Ovary (tissue), 9 donors: Measurements from ENCODE around the gene ACSF3. TPM values are rescaled to one million over a fixed set of nuclear protein-coding genes. Genes with fewer than 3 reads are reported as not detected.

ENCODE experiments used
- DNase-seq, 5 donors: peaks; one replicate each; pipeline ENCODE4 v3.0.0-alpha.2; 2019 to 2020
- H3K27ac ChIP-seq, 2 donors: fragments of 200-600 bp; one replicate each; pipeline versions ENCODE4 v1.5.1 to v1.8.0; 2019 to 2022
- H3K27me3 ChIP-seq: fragments of 200-600 bp; one replicate; pipeline ENCODE4 v1.8.0; 2022
- H3K36me3 ChIP-seq: fragments of 200-600 bp; sonication (generic); one replicate; pipeline ENCODE4 v1.5.1; 2019
- H3K4me1 ChIP-seq: one replicate; pipeline ENCODE4 v1.8.1; 2013; ENCODE audit warnings: mild to moderate bottlenecking, moderate library complexity; ENCODE audit not compliant: insufficient read depth
- H3K4me3 ChIP-seq: fragments of 200-600 bp; sonication (generic); one replicate; pipeline ENCODE4 v1.5.1; 2017
- H3K9me3 ChIP-seq, 2 donors: fragments of 200-600 bp in 1 of 2; sonication (generic) in 1 of 2; one replicate each; pipeline versions ENCODE4 v1.5.1 to v1.8.1; 2013 to 2019; ENCODE audit warnings: mild to moderate bottlenecking in 1 of 2, moderate library complexity in 1 of 2
- EP300 ChIP-seq: sonication (generic); formaldehyde crosslinking; IDR thresholded peaks from one replicate; pipeline ENCODE4 v1.6.1; 2017; ENCODE audit warnings: antibody characterized with exemption
- POLR2A ChIP-seq: fragments of 450-650 bp; IDR thresholded peaks from one replicate; pipeline ENCODE4 v1.6.1; 2017; ENCODE audit warnings: antibody characterized with exemption, mild to moderate bottlenecking, moderate library complexity
- WGBS, 3 donors: extraction: QIAGEN DNeasy Blood & Tissue Kit in 1 of 3; methylation state at CpG; one replicate each; pipeline versions ENCODE4 v1.1.5 to v1.1.7; 2013 to 2017; 5-methylcytosine and 5-hydroxymethylcytosine counted together
- intact Hi-C, 4 donors: fragments of 100-400 bp; cut with DNase I; formaldehyde crosslinking; loops; one replicate each; pipeline versions ENCODE4 v1.11.0 to v1.15.1; 2022 to 2023
- polyA plus RNA-seq, 2 donors: library from polyadenylated mRNA; stranded (reverse); fragments of 200-250 nt in 1 of 2; fragments of 350-450 nt in 1 of 2; fragmentation: Illumina TruSeq in 1 of 2; extraction: RNeasy Lipid Tissue Mini Kit (QIAGEN cat#74804) in 1 of 2; gene quantifications; one replicate each; pipeline ENCODE4 v1.2.3, GENCODE V29; 2013 to 2014
- total RNA-seq, 7 donors: library from RNA; depleted of rRNA in 2 of 7; stranded (reverse); fragments of >200 nt in 2 of 7; fragmentation: NEBNext Ultra II Directional in 3 of 7; extraction: Animal tissue kit (Norgen Biotek cat#: 25700) in 3 of 7; gene quantifications; one replicate each; pipeline versions ENCODE4 v1.1.0 to v1.2.4, GENCODE V29; 2016 to 2023
- TF ChIP-seq, protein P1 (sequence below), 3 donors: fragments of 450-650 bp in 2 of 3; fragments of 200-600 bp in 1 of 3; IDR thresholded peaks; one replicate each; pipeline versions ENCODE4 v1.5.1 to v1.8.0; 2016 to 2022; ENCODE audit warnings: antibody characterized with exemption in 3 of 3, mild to moderate bottlenecking in 1 of 3
- donor health status: DM: no; HTN: no; CAD: no; lungs with moderate emphysema.
- donor health status: DM: no; HTN: no; CAD: no.
- donor health status: Bipolar disorder and iron deficiency.
- donor health status: DM: yes; HTN: yes; CAD: no.
- donor health status: DM: no; HTN: no; CAD: no.
- donor health status: DM: yes; HTN: yes; CAD: no.

Gene ACSF3
- total and polyA plus RNA-seq, 9 donors, result 16.2 to 40.9 (median 28.0) TPM

DNA sequence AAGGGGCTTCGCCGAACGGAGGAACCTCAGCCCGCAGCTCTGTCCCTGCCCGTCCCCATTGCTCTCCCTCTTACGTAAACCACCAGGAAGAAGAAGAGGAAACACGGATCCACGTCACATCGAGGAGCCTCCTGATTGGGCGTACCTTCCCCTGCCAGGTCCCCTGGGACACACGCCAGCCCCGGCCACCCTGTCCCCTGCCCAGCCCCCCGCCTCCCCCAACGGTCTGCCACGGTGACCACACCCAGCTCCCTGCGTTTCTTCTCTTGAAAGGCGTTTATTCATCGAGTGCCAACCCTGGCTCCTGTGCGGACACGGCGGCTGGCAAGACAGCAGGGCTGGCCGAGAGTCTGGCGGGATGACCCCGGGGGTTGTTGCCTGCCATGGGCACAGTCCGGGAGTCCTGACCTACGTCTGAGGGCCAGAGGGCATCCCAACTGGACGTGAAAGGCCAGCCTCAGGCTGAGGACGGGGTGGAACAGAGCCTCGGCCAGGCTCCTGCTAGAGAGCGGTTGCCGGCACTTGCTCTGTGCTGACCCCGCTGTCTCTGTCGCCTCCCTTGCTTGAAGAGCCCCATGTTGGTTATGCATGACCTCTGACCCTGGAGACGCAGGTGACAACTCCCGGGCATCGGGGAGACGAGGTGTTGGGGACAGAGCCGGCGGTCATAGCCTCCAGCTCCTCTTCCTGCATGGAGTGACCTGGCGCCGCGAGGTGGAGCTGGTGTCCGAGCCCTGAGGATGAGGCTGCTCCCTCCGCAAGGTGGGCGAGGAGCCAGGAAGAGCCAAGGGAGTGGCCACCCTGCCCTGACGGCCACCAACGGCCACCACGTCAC is 40.5 kb upstream of the ACSF3 start:
- no peaks in the 10 kb centered on the region for H3K4me1 ChIP-seq
- H3K9me3 ChIP-seq, result no peaks in the 10 kb centered on the region
- H3K27me3 ChIP-seq, result no peaks in the 10 kb centered on the region
- TF ChIP-seq POLR2A, result no peak
- TF ChIP-seq, protein P1, sequence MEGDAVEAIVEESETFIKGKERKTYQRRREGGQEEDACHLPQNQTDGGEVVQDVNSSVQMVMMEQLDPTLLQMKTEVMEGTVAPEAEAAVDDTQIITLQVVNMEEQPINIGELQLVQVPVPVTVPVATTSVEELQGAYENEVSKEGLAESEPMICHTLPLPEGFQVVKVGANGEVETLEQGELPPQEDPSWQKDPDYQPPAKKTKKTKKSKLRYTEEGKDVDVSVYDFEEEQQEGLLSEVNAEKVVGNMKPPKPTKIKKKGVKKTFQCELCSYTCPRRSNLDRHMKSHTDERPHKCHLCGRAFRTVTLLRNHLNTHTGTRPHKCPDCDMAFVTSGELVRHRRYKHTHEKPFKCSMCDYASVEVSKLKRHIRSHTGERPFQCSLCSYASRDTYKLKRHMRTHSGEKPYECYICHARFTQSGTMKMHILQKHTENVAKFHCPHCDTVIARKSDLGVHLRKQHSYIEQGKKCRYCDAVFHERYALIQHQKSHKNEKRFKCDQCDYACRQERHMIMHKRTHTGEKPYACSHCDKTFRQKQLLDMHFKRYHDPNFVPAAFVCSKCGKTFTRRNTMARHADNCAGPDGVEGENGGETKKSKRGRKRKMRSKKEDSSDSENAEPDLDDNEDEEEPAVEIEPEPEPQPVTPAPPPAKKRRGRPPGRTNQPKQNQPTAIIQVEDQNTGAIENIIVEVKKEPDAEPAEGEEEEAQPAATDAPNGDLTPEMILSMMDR (IDR thresholded peaks at IDR 0.05), result no peak
- intact Hi-C loops, result no loop called here
- H3K27ac ChIP-seq, result no peak overlapping the region
- H3K36me3 ChIP-seq, result no peaks in the 10 kb centered on the region
- DNase-seq, result no peak
- H3K4me3 ChIP-seq, result no peak overlapping the region
- 60 to 73% (median 63%) methylated on average over 48 of the region's 48 CpGs for WGBS, 3 donors

DNA sequence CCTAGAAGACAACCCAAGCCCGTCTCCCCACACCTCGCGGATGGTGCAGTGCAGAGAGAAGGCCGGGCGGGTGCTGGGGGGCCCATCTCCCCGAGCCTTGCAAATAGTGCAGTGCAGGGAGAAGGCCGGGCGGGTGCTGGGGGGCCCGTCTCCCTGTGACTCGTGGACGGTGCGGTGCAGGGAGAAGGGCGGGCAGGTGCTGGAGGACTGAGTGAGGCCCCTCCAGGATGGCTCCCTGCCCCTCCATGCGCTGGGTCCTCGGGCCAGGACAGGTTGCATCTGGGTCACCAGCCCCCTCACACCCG is 40.0 kb upstream of the ACSF3 start:
- Histone ChIP-seq H3K4me3 (no peak overlapping the region), H3K36me3 (no peaks in the 10 kb centered on the region), H3K9me3 (no peaks in the 10 kb centered on the region), H3K4me1 (no peaks in the 10 kb centered on the region), H3K27me3 (no peaks in the 10 kb centered on the region), H3K27ac (no peak overlapping the region)
- TF ChIP-seq EP300 (no peak), POLR2A (no peak)
- TF ChIP-seq, protein P1 (IDR thresholded peaks at IDR 0.05), result no peak
- intact Hi-C loops, result no loop called here
- no peak for DNase-seq
- 71 to 84% (median 78%) methylated on average over 14 to 16 of the region's 16 CpGs for WGBS, 3 donors

DNA sequence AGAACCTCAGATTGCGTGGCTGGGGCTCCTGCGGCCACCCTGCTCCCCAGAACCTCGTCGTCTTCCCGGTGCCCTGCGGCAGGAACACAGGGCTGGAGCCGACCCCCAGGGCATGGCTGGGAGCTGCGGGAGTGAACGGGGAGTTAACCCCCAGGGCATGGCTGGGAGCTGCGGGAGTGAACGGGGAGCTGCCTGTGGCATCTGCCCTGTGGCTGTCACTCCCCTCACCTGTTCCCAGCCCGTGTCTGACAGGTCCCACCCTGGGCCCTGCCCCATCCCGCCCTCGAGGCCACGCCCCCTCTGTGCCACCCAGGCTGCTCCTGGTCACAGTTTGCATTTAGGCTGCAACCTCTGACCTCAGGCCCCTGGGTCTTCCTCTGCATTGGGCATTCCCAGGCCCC is 39.4 kb upstream of the ACSF3 start:
- H3K4me1 ChIP-seq, result no peaks in the 10 kb centered on the region
- no peak for TF ChIP-seq EP300
- TF ChIP-seq, protein P1 (IDR thresholded peaks at IDR 0.05), result no peak
- no peak for TF ChIP-seq POLR2A
- H3K9me3 ChIP-seq, result no peaks in the 10 kb centered on the region
- no peak overlapping the region for H3K4me3 ChIP-seq
- 28 to 51% (median 40%) methylated on average over 13 to 15 of the region's 15 CpGs for WGBS, 3 donors
- H3K36me3 ChIP-seq, result no peaks in the 10 kb centered on the region
- no peak for DNase-seq
- H3K27ac ChIP-seq, result no peak overlapping the region
- no peaks in the 10 kb centered on the region for H3K27me3 ChIP-seq
- intact Hi-C loops, result no loop called here

DNA sequence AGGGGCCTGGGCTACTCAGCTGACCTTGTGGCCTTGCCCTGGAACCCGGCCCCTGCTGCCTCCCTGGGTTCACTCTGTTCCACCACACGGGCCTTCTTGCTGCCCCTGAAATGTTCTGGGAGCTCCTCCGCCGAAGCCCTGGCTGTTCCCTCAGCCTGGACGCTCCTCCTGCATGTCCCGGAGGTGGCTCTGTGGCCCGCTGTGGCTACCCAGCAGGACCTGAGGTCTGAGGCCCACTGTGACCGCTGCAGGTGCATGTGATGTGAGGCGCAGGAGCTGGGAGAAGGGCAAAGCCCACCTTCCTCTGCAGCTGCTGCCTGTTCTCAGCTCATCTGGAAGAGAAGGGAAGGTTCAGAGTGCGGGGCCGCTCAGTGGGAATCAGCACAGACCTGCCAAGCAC is 38.9 kb upstream of the ACSF3 start:
- Histone ChIP-seq H3K36me3 (no peaks in the 10 kb centered on the region), H3K27ac (no peak overlapping the region), H3K4me3 (no peak overlapping the region), H3K9me3 (no peaks in the 10 kb centered on the region), H3K4me1 (no peaks in the 10 kb centered on the region), H3K27me3 (no peaks in the 10 kb centered on the region)
- intact Hi-C loops, result no loop called here
- WGBS, 3 donors, result 66 to 78% (median 69%) methylated on average over 11 of the region's 11 CpGs
- DNase-seq, result no peak
- no peak for TF ChIP-seq EP300
- TF ChIP-seq, protein P1 (IDR thresholded peaks at IDR 0.05), result no peak
- no peak for TF ChIP-seq POLR2A
